WTC11 (cell line): ENCODE measurements around the gene CCDC68. TPM values are rescaled to one million over a fixed set of nuclear protein-coding genes. Genes with fewer than 3 reads are reported as not detected.

Experiments
- ATAC-seq: fragments of 200-7000 bp; cut with Tn5 transposase; 2 replicates; pipeline ENCODE4 v1.10.0; 2021; ENCODE audit warnings: mild to moderate bottlenecking, moderate library complexity
- CTCF ChIA-PET: fragments of 300-600 bp; sonication (Branson Sonifier 250); formaldehyde crosslinking; loops from one replicate; lab custom pipeline; 2021; ENCODE audit warnings: antibody characterized with exemption; lab: Charles Lee
- POLR2A ChIA-PET: fragments of 350-600 bp; sonication (Branson Sonifier 250); formaldehyde crosslinking; loops from one replicate; lab custom pipeline; 2021; ENCODE audit warnings: antibody characterized with exemption; lab: Charles Lee
- DNase-seq: peaks from one replicate; pipeline ENCODE4 v3.0.0; 2021; ENCODE audit warnings: low spot score
- H3K27ac Mint-ChIP-seq: 2 replicates; pipeline ENCODE4 v1.8.0; 2021; ENCODE audit warnings: mixed read lengths
- H3K27me3 Mint-ChIP-seq: 2 replicates; pipeline ENCODE4 v1.8.0; 2021; ENCODE audit warnings: low read depth, mild to moderate bottlenecking, moderate library complexity, mixed read lengths
- H3K36me3 Mint-ChIP-seq: 2 replicates; pipeline ENCODE4 v1.8.0; 2021; ENCODE audit warnings: mixed read lengths
- H3K4me1 Mint-ChIP-seq: 2 replicates; pipeline ENCODE4 v1.8.0; 2022; ENCODE audit warnings: mixed read lengths
- H3K4me3 Mint-ChIP-seq: 2 replicates; pipeline ENCODE4 v1.8.0; 2021; ENCODE audit warnings: mild to moderate bottlenecking, moderate library complexity, mixed read lengths
- H3K9me3 Mint-ChIP-seq: 2 replicates; pipeline ENCODE4 v1.8.0; 2021; ENCODE audit warnings: mixed read lengths
- AFF4 ChIP-seq: sonication (generic); formaldehyde crosslinking; IDR thresholded peaks from 2 replicates; pipeline ENCODE4 v1.8.1; 2023; ENCODE audit warnings: mild to moderate bottlenecking, missing genetic modification reagents, borderline replicate concordance
- ATF3 ChIP-seq: sonication (generic); formaldehyde crosslinking; conservative IDR thresholded peaks from 2 replicates; pipeline ENCODE4 v1.8.1; 2022; ENCODE audit warnings: mild to moderate bottlenecking, missing genetic modification reagents
- E2F4 ChIP-seq: sonication (generic); formaldehyde crosslinking; IDR thresholded peaks from 2 replicates; pipeline ENCODE4 v1.8.1; 2022; ENCODE audit warnings: low read depth, mild to moderate bottlenecking, moderate library complexity, missing genetic modification reagents, borderline replicate concordance
- MXD4 ChIP-seq: fragments of 250-450 bp; sonication (Bioruptor Pico); IDR thresholded peaks from 2 replicates; pipeline ENCODE4 v1.8.0; 2021; ENCODE audit warnings: mild to moderate bottlenecking, moderate library complexity, borderline replicate concordance
- NFE2L1 ChIP-seq: sonication (generic); formaldehyde crosslinking; IDR thresholded peaks from 2 replicates; pipeline ENCODE4 v1.8.1; 2023; ENCODE audit warnings: missing genetic modification reagents
- NR1H2 ChIP-seq: sonication (generic); formaldehyde crosslinking; IDR thresholded peaks from 2 replicates; pipeline ENCODE4 v1.9.0; 2021; ENCODE audit warnings: mild to moderate bottlenecking, moderate library complexity, missing genetic modification reagents
- RELA ChIP-seq: sonication (generic); formaldehyde crosslinking; IDR thresholded peaks from 2 replicates; pipeline ENCODE4 v1.8.1; 2022; ENCODE audit warnings: missing genetic modification reagents, mild to moderate bottlenecking, borderline replicate concordance
- TEAD4 ChIP-seq: sonication (generic); formaldehyde crosslinking; IDR thresholded peaks from 2 replicates; pipeline ENCODE4 v1.8.0; 2022; ENCODE audit warnings: mild to moderate bottlenecking, missing genetic modification reagents
- ZBTB21 ChIP-seq: sonication (generic); formaldehyde crosslinking; IDR thresholded peaks from 2 replicates; pipeline ENCODE4 v1.8.1; 2023; ENCODE audit warnings: mild to moderate bottlenecking, missing genetic modification reagents, borderline replicate concordance
- ZNF281 ChIP-seq: sonication (generic); formaldehyde crosslinking; IDR thresholded peaks from 2 replicates; pipeline ENCODE4 v1.8.0; 2023; ENCODE audit warnings: mild to moderate bottlenecking, missing genetic modification reagents
- ZNF423 ChIP-seq: fragments of 250-450 bp; sonication (Bioruptor Pico); IDR thresholded peaks from 2 replicates; pipeline ENCODE4 v2.1.2; 2022; ENCODE audit warnings: mild to moderate bottlenecking, moderate library complexity
- ZNF425 ChIP-seq: fragments of 250-450 bp; sonication (Bioruptor Pico); conservative IDR thresholded peaks from 2 replicates; pipeline ENCODE4 v1.9.0; 2021; ENCODE audit warnings: mild to moderate bottlenecking
- ZNF512 ChIP-seq: sonication (generic); formaldehyde crosslinking; IDR thresholded peaks from 2 replicates; pipeline ENCODE4 v1.8.1; 2022; ENCODE audit warnings: missing genetic modification reagents, borderline replicate concordance
- ZNF532 ChIP-seq: fragments of 250-450 bp; sonication (Bioruptor Pico); IDR thresholded peaks from 2 replicates; pipeline ENCODE4 v1.9.0; 2021; ENCODE audit warnings: mild to moderate bottlenecking, borderline replicate concordance
- total RNA-seq: library from RNA; stranded (reverse); gene quantifications from 3 replicates; pipeline ENCODE4 v1.2.3, GENCODE V29; 2021

The CCDC68 gene
- total RNA-seq, 1 experiment from 2014 or later: 0.92 TPM

GRCh38 chr18:54905629-54906028, 53.6 kb downstream of the CCDC68 start (continued):
- TF ChIP-seq AFF4 (CRISPR knock-in tag): no peak
- no peak for TF ChIP-seq ZNF512 (CRISPR knock-in tag)
- no peak for TF ChIP-seq ZNF281
- TF ChIP-seq ZNF423 (CRISPR knock-in tag): no peak

GRCh38 chr18:54904581-54904980, 54.7 kb downstream of the CCDC68 start:
- CTCF ChIA-PET: no interaction called here
- ATAC-seq: no peak
- TF ChIP-seq ZNF425 (CRISPR knock-in tag): no peak
- TF ChIP-seq, all 79 proteins: peak for 0
- H3K4me3 Mint-ChIP-seq: no peak overlapping the region
- H3K36me3 Mint-ChIP-seq: no peaks in the 10 kb centered on the region
- H3K9me3 Mint-ChIP-seq: peaks cover 3% of the 10 kb centered on the region; the same call in 1 of the 2 replicates
- DNase-seq: no peak
- POLR2A ChIA-PET: no interaction called here
- no peaks in the 10 kb centered on the region for H3K27me3 Mint-ChIP-seq
- H3K27ac Mint-ChIP-seq: no peak overlapping the region
- H3K4me1 Mint-ChIP-seq: peaks cover 8% of the 10 kb centered on the region

GRCh38 chr18:54900290-54900689, 59.0 kb downstream of the CCDC68 start:
- no peak for DNase-seq
- Mint-ChIP-seq H3K27ac (no peak overlapping the region), H3K4me3 (no peak overlapping the region), H3K4me1 (peaks cover 8% of the 10 kb centered on the region), H3K36me3 (no peaks in the 10 kb centered on the region), H3K27me3 (no peaks in the 10 kb centered on the region), H3K9me3 (peaks cover 3% of the 10 kb centered on the region; the same call in 1 of the 2 replicates)
- ChIA-PET POLR2A (no interaction called here), CTCF (no interaction called here)
- no peak for ATAC-seq
- TF ChIP-seq TEAD4 (CRISPR knock-in tag) (no peak), ATF3 (no peak), ZNF532 (CRISPR knock-in tag) (no peak), E2F4 (CRISPR knock-in tag) (no peak), MXD4 (CRISPR knock-in tag) (no peak), ZBTB21 (CRISPR knock-in tag) (no peak), RELA (CRISPR knock-in tag) (no peak), NFE2L1 (CRISPR knock-in tag) (no peak), NR1H2 (CRISPR knock-in tag) (no peak)
